ACC112 (cell line): ENCODE results near the gene MYO10.

ENCODE experiments used
- H2AFZ ChIP-seq: fragments of 200-600 bp; sonication (generic); one replicate; pipeline ENCODE4 v1.6.0; 2017; ENCODE audit warnings: antibody characterized with exemption, low read length; ENCODE audit not compliant: unreplicated experiment
- H3K27ac ChIP-seq: fragments of 200-600 bp; sonication (generic); 2 replicates; pipeline ENCODE4 v1.5.1; 2014; ENCODE audit warnings: low read depth, mild to moderate bottlenecking, antibody characterized with exemption, low read length, moderate library complexity
- H3K27me3 ChIP-seq: fragments of 200-600 bp; sonication (generic); 2 replicates; pipeline ENCODE4 v1.6.1; 2014; ENCODE audit warnings: mild to moderate bottlenecking, antibody characterized with exemption, low read length, moderate library complexity, mixed read lengths; ENCODE audit not compliant: insufficient read depth
- H3K36me3 ChIP-seq: fragments of 200-600 bp; sonication (generic); 2 replicates; pipeline ENCODE4 v1.6.1; 2016; ENCODE audit warnings: mild to moderate bottlenecking, antibody characterized with exemption, low read length, moderate library complexity, mixed read lengths; ENCODE audit not compliant: insufficient read depth
- H3K4me1 ChIP-seq: fragments of 200-600 bp; sonication (generic); one replicate; pipeline ENCODE4 v1.6.1; 2016; ENCODE audit warnings: low read length, mixed read lengths; ENCODE audit not compliant: insufficient read depth, unreplicated experiment, control insufficient read depth
- H3K4me3 ChIP-seq: fragments of 200-600 bp; sonication (generic); 2 replicates; pipeline ENCODE4 v1.5.1; 2014; ENCODE audit warnings: mild to moderate bottlenecking, low read depth, low read length
- H3K79me2 ChIP-seq: fragments of 200-600 bp; sonication (generic); one replicate; pipeline ENCODE4 v1.6.0; 2016; ENCODE audit warnings: low read length; ENCODE audit not compliant: control insufficient read depth, unreplicated experiment, insufficient read depth

MYO10 gene

DNA sequence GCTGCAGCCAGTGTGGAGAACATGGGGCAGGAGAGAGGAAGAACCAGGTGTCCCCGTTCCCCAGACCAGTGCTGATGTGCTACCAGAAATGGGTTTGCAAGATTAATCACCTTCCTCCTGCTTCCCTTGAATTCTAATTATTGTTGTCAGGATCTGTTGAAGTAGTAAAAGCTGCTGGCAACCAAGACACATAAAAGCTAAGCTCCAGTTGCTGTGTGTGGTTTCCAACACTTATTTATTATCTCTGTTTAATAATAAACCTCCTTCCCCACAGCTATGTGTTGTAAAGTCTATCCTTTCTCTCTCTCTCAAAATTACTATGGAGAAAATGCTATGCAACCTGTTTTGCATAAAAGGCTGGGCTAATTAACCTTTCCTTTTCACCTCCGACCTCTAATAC is 317.0 kb downstream of the MYO10 start:
- Histone ChIP-seq H3K4me3 (no peak overlapping the region), H3K27me3 (peaks cover 76% of the 10 kb centered on the region), H3K36me3 (no peaks in the 10 kb centered on the region), H3K27ac (no peak overlapping the region), H3K4me1 (no peaks in the 10 kb centered on the region), H3K79me2 (no peaks in the 10 kb centered on the region), H2AFZ (no peak overlapping the region)

DNA sequence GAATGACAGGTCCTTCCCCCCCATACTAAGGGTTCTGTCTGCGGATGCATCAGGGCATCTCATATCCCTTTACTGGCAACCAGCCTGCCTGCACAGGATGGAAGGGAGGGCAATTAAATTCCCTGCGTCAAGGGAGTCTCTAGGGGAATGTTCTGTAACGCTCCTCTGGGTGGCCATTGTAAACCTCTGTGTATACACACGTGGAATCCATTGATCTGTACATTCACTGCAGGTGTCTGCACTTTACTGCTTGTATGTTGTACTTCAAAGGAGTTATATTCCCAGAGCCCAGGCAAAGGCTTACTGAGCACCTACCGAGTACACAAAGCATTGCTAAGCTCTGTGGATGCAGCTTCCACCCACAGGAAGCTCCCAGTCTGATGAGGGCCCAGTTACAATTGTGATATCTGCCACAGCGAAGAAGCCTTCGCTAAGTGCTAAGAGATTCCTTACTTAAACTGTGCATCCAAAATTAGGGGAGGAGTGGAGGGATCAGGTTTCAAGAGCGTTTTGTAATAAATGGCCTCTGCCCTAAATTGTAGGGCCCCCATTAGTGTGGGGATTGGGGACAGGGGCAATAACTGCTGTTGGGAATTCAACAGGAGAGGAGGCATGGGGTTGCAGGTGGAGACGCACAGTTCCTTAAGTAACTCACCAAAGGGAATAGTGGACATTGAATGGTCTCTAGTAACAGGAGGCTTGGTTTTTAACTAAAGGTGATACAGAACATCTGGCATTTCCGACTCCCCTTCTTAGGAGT is 317.8 kb downstream of the MYO10 start:
- H3K27me3 ChIP-seq, result peaks cover 84% of the 10 kb centered on the region
- no peak overlapping the region for H2AFZ ChIP-seq
- H3K36me3 ChIP-seq, result no peaks in the 10 kb centered on the region
- H3K4me1 ChIP-seq, result no peaks in the 10 kb centered on the region
- H3K79me2 ChIP-seq, result no peaks in the 10 kb centered on the region
- H3K4me3 ChIP-seq, result no peak overlapping the region
- H3K27ac ChIP-seq, result no peak overlapping the region

DNA sequence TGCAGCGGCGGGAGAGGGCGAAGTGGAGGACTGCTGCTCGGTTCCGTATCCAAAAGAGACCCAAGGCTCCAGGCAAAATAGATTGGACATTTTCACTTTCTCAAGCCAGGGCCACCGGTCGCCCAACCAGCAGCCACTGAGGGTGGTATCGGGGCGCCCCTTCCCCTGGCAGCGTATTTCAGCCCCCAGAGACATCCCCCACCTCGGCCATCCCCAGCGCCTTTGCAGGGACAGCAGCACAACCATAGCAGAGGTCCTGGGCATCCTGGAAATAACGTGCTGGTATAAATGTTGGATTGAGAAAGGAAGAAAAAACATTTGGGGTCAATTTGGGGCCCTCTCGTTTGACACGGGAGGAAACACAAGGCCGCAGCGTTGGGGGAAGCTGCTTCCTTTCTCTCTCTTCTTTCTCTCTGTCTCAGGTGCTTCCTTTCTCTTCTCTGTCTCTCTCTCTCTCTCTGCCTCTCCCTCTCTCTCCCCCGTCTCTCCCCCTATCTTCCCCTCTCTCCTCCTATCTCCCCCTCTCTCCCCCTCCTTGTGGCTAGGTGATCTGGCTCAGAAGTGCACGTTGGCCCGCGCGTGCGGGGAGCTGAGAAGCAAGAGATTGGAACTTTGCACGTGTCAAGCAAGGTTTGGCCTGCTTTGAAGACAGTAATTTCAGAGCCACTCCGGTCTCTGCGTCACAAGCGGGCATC is 318.7 kb downstream of the MYO10 start:
- Histone ChIP-seq H3K4me1 (no peaks in the 10 kb centered on the region), H3K4me3 (peak overlapping the region; percentile 79), H3K27ac (no peak overlapping the region), H3K79me2 (no peaks in the 10 kb centered on the region), H3K36me3 (no peaks in the 10 kb centered on the region), H2AFZ (peak overlapping the region; percentile 21), H3K27me3 (peaks cover 85% of the 10 kb centered on the region)

DNA sequence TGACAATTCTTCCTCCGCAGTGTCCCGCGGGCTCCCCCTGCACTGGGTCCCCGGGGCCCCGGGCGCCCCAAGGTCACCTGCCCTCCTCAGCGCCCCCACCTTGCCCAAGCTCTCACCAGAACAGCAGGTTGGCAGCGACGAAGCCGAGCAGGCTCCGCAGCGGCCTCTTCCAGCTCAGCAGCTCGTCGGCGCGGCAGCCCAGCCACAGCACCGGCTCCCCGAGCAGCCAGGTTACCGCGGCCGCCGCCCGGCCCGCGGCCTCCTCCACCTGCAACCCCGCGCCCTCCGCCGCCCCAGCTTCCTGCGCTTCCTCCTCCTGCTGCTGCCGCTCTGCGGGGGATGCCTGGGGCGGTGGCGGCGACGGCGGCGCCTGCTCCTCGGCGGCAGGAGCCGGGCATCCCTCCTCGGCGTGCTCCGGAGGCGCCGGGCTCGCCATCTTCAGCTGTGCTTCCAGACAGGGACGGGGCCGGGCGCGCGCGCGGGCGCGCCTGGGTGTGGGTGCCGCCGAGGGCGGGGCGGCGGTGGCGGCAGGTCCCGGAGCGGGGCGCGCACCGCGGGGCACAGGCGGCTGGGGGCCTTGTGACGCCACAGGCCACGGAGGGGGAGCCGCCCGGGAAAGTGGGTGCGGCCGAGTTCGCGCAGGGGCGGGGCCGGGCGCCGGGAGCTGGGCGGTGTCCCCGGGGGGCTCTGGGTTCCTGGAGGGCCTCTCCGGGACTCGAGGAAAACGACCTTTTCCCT is 319.4 kb downstream of the MYO10 start, which contains the start of gene RETREG1:
Gene RETREG1, minus strand, starts transcription at position 462 of the 738 bp plus-strand sequence. Its CDS starts 26 bp downstream, at position 436.
- Histone ChIP-seq H3K36me3 (no peaks in the 10 kb centered on the region), H3K79me2 (no peaks in the 10 kb centered on the region), H3K27me3 (peaks cover 78% of the 10 kb centered on the region), H3K27ac (no peak within 1 kb of the TSS), H2AFZ (peak within 1 kb of the TSS; percentile 21), H3K4me1 (no peaks in the 10 kb centered on the region), H3K4me3 (peak within 1 kb of the TSS; percentile 79)

- Histone ChIP-seq H3K4me1 (no peaks in the 10 kb centered on the region), H3K36me3 (no peaks in the 10 kb centered on the region), H2AFZ (peak overlapping the region; percentile 21), H3K79me2 (no peaks in the 10 kb centered on the region), H3K27me3 (peaks cover 70% of the 10 kb centered on the region), H3K4me3 (peak overlapping the region; percentile 79), H3K27ac (no peak overlapping the region)
Measured at GRCh38 chr5:16615741-16616535, 320.1 kb downstream of the MYO10 start.

DNA sequence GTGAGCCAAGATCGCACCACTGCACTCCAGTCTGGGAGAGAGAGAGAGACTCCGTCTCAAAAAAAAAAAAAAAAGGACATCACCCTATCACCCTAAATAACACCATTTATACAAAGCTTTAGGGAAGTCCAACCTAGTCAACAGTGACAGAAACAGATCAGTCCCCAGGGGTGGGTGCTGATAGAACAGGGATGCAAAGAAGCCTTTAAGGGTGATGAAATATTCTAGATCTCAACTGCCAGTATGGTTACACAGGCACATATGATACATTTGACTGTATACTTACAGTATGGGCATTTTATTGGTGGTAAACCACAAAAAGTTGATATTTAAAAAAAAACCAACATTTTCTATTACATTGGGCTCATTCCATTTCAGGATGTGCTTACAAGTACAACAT is 324.1 kb downstream of the MYO10 start:
- no peaks in the 10 kb centered on the region for H3K4me1 ChIP-seq

More for the DNA sequence above, 324.1 kb downstream of the MYO10 start:
- Histone ChIP-seq H3K79me2 (no peaks in the 10 kb centered on the region), H3K27me3 (peaks cover 49% of the 10 kb centered on the region), H3K36me3 (no peaks in the 10 kb centered on the region), H3K4me3 (no peak overlapping the region), H2AFZ (no peak overlapping the region), H3K27ac (no peak overlapping the region)
